HepG2 (cell line): ENCODE measurements around the gene PCBD1. TPM values are rescaled to one million over a fixed set of nuclear protein-coding genes. Genes with fewer than 3 reads are reported as not detected.

ENCODE experiments used
- ATAC-seq: fragments of 200-7000 bp; cut with Tn5 transposase; 3 replicates; pipeline ENCODE4 v1.9.1; 2020; ENCODE audit warnings: mild to moderate bottlenecking, moderate library complexity
- BruUV-seq: library from RNA; stranded (reverse); fragments of 400-500 nt; replicated peaks from 2 replicates; lab custom pipeline; 2021; lab: Mats Ljungman, UMichigan
- CTCF ChIA-PET: fragments of 300-600 bp; formaldehyde crosslinking; extraction: SDS; loops from one replicate; lab custom pipeline; 2021; ENCODE audit warnings: low total read pairs, inconsistent platforms, low intra/inter-chr PET ratio; lab: Yijun Ruan, JAX
- POLR2A ChIA-PET: fragments of 350-600 bp; sonication (Branson Sonifier 250); formaldehyde crosslinking; loops from one replicate; lab custom pipeline; 2020; ENCODE audit warnings: antibody characterized with exemption, inconsistent platforms; lab: Yijun Ruan, JAX
- DNase-seq: peaks from one replicate; pipeline ENCODE4 v3.0.0-alpha.2; 2015; ENCODE audit warnings: low spot score
- FAIRE-seq: peaks from 3 replicates; lab custom pipeline; 2011; peaks lifted over from hg19 to GRCh38; lab: Jason Lieb, UNC
- H2AFZ ChIP-seq: one replicate; pipeline ENCODE4 v1.6.1; 2011; ENCODE audit warnings: low read length, inconsistent platforms
- H3K27ac ChIP-seq: fragments of 300-600 bp; 3 replicates; pipeline ENCODE4 v1.8.0; 2011; ENCODE audit warnings: mixed run types, mild to moderate bottlenecking, mixed read lengths, low read length, inconsistent platforms; ENCODE audit not compliant: insufficient read depth; ENCODE audit errors: extremely low read length
- H3K27me3 ChIP-seq, 2 experiments: fragments of 200-600 bp in 1 of 2; 2 replicates in 1 of 2; 3 replicates in 1 of 2; pipeline versions ENCODE4 v1.6.0 to v1.8.0; 2011; ENCODE audit warnings: low read length in 2 of 2, mild to moderate bottlenecking in 2 of 2, moderate library complexity in 2 of 2, inconsistent platforms in 1 of 2; ENCODE audit not compliant: insufficient read depth in 2 of 2, control insufficient read depth in 1 of 2
- H3K36me3 ChIP-seq, 2 experiments: fragments of 200-600 bp in 1 of 2; replicated peaks in 1 of 2; 2 replicates in 1 of 2; 3 replicates in 1 of 2; pipeline versions ENCODE4 v1.5.1 to v1.8.0; 2011; ENCODE audit warnings: low read length in 2 of 2, inconsistent platforms in 1 of 2; ENCODE audit not compliant: insufficient read depth in 2 of 2, control insufficient read depth in 1 of 2
- H3K4me1 ChIP-seq: 2 replicates; pipeline ENCODE4 v1.5.1; 2012; ENCODE audit warnings: low read length, inconsistent platforms; ENCODE audit not compliant: insufficient read depth
- H3K4me2 ChIP-seq: 2 replicates; pipeline ENCODE4 v1.6.0; 2011; ENCODE audit warnings: low read depth, low read length, inconsistent platforms
- H3K4me3 ChIP-seq, 3 experiments: fragments of 200-600 bp in 1 of 3; sonication (generic), shearing (Covaris generic) in 1 of 3; replicated peaks in 1 of 3; 2 replicates each; pipeline ENCODE4 v1.5.1; 2011 to 2016; ENCODE audit warnings: low read length in 3 of 3, inconsistent platforms in 2 of 3, low read depth in 2 of 3, mild to moderate bottlenecking in 2 of 3, control low read depth in 1 of 3, mixed read lengths in 1 of 3; ENCODE audit not compliant: insufficient read depth in 1 of 3
- H3K79me2 ChIP-seq: one replicate; pipeline ENCODE4 v1.6.1; 2011; ENCODE audit warnings: low read length, inconsistent platforms; ENCODE audit not compliant: insufficient read depth
- H3K9ac ChIP-seq: 2 replicates; pipeline ENCODE4 v1.6.0; 2011; ENCODE audit warnings: mild to moderate bottlenecking, low read depth, low read length, inconsistent platforms; ENCODE audit not compliant: insufficient read depth
- H3K9me3 ChIP-seq: 2 replicates; pipeline ENCODE4 v1.5.1; 2012; ENCODE audit warnings: mild to moderate bottlenecking, low read length
- H4K20me1 ChIP-seq: 2 replicates; pipeline ENCODE4 v1.6.0; 2011; ENCODE audit warnings: inconsistent platforms, mild to moderate bottlenecking, low read length, moderate library complexity; ENCODE audit not compliant: insufficient read depth
- BRD4 ChIP-seq: sonication (generic); formaldehyde crosslinking; IDR thresholded peaks from 2 replicates; pipeline ENCODE4 v1.4.0; 2020; ENCODE audit warnings: missing genetic modification reagents
- HMGXB4 ChIP-seq, 2 experiments: sonication (generic) in 1 of 2; formaldehyde crosslinking in 1 of 2; IDR thresholded peaks; 2 replicates each; pipeline versions ENCODE4 v1.4.0 to v1.6.1; 2018 to 2020; ENCODE audit warnings: missing genetic modification reagents in 2 of 2, borderline replicate concordance in 1 of 2, low read depth in 1 of 2, mild to moderate bottlenecking in 1 of 2, missing biosample characterization in 1 of 2
- KLF16 ChIP-seq, 2 experiments: sonication (generic) in 1 of 2; formaldehyde crosslinking in 1 of 2; IDR thresholded peaks; 2 replicates each; pipeline versions ENCODE4 v1.6.1 to v1.8.0; 2016 to 2023; ENCODE audit warnings: missing genetic modification reagents in 2 of 2, missing compliant biosample characterization in 1 of 2
- MXD4 ChIP-seq: IDR thresholded peaks from 2 replicates; pipeline ENCODE4 v1.6.1; 2016; ENCODE audit warnings: mild to moderate bottlenecking, missing biosample characterization, missing genetic modification reagents
- MYC ChIP-seq: sonication (generic); formaldehyde crosslinking; IDR thresholded peaks from 2 replicates; pipeline ENCODE4 v1.9.0; 2021; ENCODE audit warnings: missing genetic modification reagents, borderline replicate concordance
- ZNF274 ChIP-seq: sonication (generic); formaldehyde crosslinking; IDR thresholded peaks from 2 replicates; pipeline ENCODE4 v1.5.1; 2020; ENCODE audit warnings: mild to moderate bottlenecking, missing genetic modification reagents
- ZNF547 ChIP-seq: sonication (generic); formaldehyde crosslinking; IDR thresholded peaks from 2 replicates; pipeline ENCODE4 v1.5.1; 2020; ENCODE audit warnings: mild to moderate bottlenecking, missing genetic modification reagents
- ZSCAN12 ChIP-seq: sonication (generic); formaldehyde crosslinking; IDR thresholded peaks from 2 replicates; pipeline ENCODE4 v1.9.0; 2021; ENCODE audit warnings: mild to moderate bottlenecking, missing genetic modification reagents
- WGBS: methylation state at CpG from one replicate; pipeline ENCODE4 v1.1.6; 2017; ENCODE audit warnings: low lambda C conversion rate; 5-methylcytosine and 5-hydroxymethylcytosine counted together
- in situ Hi-C: cut with HindIII; loops from 2 replicates; pipeline ENCODE4 v1.10.0; 2017; ENCODE audit warnings: low pct_unique_long_range_greater_than_20kb; ENCODE audit not compliant: extremely low pct_ligation_motif_present
- intact Hi-C: fragments of 100-400 bp; cut with micrococcal nuclease; formaldehyde crosslinking; loops from one replicate; pipeline ENCODE4 v1.10.0; 2022; ENCODE audit not compliant: unreplicated experiment
- polyA plus RNA-seq, 8 experiments: library from polyadenylated mRNA; depleted of rRNA in 3 of 8; stranded (reverse) in 7 of 8; unstranded in 1 of 8; fragments of >200 nt; fragmentation: Illumina TruSeq in 4 of 8; extraction: Trizol in 4 of 8; gene quantifications; 2 replicates each; pipeline versions ENCODE4 v1.2.1 to v1.2.3, GENCODE V29; 2011 to 2016; ENCODE audit warnings: low read depth in 4 of 8, missing spikeins in 1 of 8, mixed read lengths in 1 of 8; ENCODE audit not compliant: insufficient read depth in 1 of 8
- total RNA-seq, 5 experiments: library from RNA; depleted of rRNA; stranded (reverse); fragments of >200 nt; fragmentation: Illumina TruSeq; extraction: Trizol; gene quantifications; 2 replicates each; pipeline ENCODE4 v1.2.3, GENCODE V29; 2016; ENCODE audit warnings: low read depth in 1 of 5
- TF ChIP-seq, protein P1 (sequence below): sonication (generic); formaldehyde crosslinking; IDR thresholded peaks from 2 replicates; pipeline ENCODE4 v1.5.0; 2020; ENCODE audit warnings: missing genetic modification reagents, mild to moderate bottlenecking, borderline replicate concordance
- TF ChIP-seq, protein P2 (sequence below): sonication (generic); formaldehyde crosslinking; IDR thresholded peaks from 2 replicates; pipeline ENCODE4 v1.5.1; 2020; ENCODE audit warnings: mild to moderate bottlenecking, missing genetic modification reagents, moderate library complexity

Gene PCBD1
- total and polyA plus RNA-seq, 2 of the 13 experiments (the other 11 are each of a cell fraction or from before 2014, with no cell fraction given), result 95.3 to 168 TPM

DNA sequence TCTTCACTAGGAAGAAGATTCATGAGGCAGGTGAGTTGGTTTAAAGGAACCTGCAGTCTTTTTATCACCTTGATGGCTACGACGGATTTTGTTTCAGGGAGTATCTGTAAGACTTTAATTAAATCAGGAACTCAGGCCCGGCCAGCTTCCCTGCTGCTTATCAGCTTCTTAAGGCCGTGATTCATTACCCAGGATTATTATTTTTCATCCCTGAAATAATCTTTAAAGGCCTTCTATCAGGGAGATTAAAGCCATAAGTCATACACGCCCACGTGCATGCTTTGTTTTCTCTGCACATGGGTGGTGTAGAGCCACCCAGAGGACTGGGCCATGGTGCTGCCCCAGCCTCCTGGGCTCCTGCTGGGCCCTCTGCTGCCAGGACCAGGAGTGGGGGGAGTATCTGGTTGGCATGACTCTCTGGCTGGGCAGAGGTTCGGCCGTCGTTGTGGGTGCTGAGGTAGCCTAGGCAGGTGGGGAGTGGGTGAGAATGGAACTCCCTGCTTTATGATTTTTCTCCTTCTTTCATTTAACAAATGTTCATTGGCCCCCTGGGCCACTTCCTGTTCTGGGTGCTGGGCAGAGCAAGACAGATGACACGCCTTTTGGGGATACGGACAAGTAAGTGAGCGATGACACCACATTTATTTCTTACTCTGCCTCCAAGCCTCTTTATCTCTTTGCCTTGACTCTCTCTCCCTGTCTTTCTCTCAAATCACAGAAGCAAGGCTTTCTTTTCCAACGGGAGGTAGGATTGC, 39.0 kb upstream of the PCBD1 start (continued):
- no peak for TF ChIP-seq ZNF274 (CRISPR knock-in tag)
- TF ChIP-seq ZSCAN12, result no peak
- no peak for TF ChIP-seq ZNF547 (CRISPR knock-in tag)
- no peak for TF ChIP-seq BRD4 (CRISPR knock-in tag)

DNA sequence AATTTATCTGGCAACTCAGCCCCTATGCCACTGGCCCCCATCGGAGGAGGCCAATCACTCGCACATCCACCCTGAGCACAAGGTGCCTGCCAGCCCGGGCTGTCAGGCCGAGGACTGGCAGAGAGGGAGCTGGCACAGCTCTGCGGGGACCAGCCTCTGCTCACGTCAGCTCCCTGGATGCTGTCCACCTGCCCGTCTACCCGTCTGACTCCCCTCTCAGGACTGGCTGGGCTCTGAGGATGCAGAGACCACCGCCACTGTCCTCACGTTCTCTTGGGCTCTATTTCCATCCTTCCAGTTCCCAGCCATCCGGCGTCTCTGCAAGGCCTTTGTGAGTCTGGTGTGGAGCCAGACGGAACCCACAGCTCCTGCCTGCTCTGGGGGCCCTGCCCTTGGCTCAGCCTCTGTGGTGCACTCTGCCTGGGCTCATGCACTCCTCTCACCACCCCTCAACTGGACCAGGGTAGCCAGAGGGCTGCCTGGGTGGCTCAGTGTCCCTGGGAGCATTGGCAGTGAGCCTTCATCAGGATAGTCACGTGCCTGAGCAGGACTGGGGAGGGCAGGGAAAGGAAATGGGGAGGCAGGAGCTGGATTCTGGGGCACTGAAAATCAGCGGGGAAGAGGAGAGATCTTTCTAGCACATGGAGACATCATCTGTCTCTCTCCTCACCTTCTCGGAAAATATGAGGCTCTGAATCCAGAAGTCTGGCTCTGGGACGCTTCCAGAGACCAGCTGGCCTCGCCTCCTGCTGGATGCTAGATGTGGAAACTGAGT, 38.0 kb upstream of the PCBD1 start:
- Histone ChIP-seq H3K36me3 (no peaks in the 10 kb centered on the region), H4K20me1 (no peaks in the 10 kb centered on the region), H2AFZ (no peak overlapping the region), H3K4me3 (no peak overlapping the region), H3K9ac (no peak overlapping the region), H3K27me3 (peaks cover 12 to 62% of the 10 kb centered on the region in 2 experiments), H3K9me3 (no peaks in the 10 kb centered on the region), H3K27ac (no peak overlapping the region), H3K4me2 (no peak overlapping the region), H3K4me1 (no peaks in the 10 kb centered on the region), H3K79me2 (no peaks in the 10 kb centered on the region)
- ATAC-seq (no peak; the same call in 2 of the 3 replicates), FAIRE-seq (no peak), DNase-seq (no peak)
- in situ Hi-C loops, result no loop called here
- CTCF ChIA-PET, result interaction anchor here (1.3 to 1.8 kb wide), 3 partner anchors 283 to 358 kb away, joined by 5 to 10 read pairs (median 5); no protein-coding TSS in a partner anchor
- BruUV-seq, result no TSS peak
- POLR2A ChIA-PET, result no interaction called here
- 20% methylated on average over 13 of the region's 18 CpGs for WGBS
- intact Hi-C loops, result loop anchor here (10.0 kb wide), 1 partner anchor 288 kb away; the partner anchor contains the start of gene UNC5B
- TF ChIP-seq MXD4, result no peak
- no peak for TF ChIP-seq MYC
- no peak for TF ChIP-seq HMGXB4 (CRISPR knock-in tag; IDR thresholded peaks at IDR 0.05; ENCODE audit: borderline replicate concordance in 1 of 2, low read depth in 1 of 2)
- TF ChIP-seq, protein P1, sequence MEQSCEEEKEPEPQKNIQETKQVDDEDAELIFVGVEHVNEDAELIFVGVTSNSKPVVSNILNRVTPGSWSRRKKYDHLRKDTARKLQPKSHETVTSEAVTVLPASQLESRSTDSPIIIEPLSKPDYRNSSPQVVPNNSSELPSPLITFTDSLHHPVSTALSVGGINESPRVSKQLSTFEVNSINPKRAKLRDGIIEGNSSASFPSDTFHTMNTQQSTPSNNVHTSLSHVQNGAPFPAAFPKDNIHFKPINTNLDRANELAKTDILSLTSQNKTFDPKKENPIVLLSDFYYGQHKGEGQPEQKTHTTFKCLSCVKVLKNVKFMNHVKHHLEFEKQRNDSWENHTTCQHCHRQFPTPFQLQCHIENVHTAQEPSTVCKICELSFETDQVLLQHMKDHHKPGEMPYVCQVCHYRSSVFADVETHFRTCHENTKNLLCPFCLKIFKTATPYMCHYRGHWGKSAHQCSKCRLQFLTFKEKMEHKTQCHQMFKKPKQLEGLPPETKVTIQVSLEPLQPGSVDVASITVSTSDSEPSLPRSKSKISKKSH (CRISPR knock-in tag), result no peak
- TF ChIP-seq KLF16 (CRISPR knock-in tag; IDR thresholded peaks at IDR 0.05), result no peak
- TF ChIP-seq, protein P2, sequence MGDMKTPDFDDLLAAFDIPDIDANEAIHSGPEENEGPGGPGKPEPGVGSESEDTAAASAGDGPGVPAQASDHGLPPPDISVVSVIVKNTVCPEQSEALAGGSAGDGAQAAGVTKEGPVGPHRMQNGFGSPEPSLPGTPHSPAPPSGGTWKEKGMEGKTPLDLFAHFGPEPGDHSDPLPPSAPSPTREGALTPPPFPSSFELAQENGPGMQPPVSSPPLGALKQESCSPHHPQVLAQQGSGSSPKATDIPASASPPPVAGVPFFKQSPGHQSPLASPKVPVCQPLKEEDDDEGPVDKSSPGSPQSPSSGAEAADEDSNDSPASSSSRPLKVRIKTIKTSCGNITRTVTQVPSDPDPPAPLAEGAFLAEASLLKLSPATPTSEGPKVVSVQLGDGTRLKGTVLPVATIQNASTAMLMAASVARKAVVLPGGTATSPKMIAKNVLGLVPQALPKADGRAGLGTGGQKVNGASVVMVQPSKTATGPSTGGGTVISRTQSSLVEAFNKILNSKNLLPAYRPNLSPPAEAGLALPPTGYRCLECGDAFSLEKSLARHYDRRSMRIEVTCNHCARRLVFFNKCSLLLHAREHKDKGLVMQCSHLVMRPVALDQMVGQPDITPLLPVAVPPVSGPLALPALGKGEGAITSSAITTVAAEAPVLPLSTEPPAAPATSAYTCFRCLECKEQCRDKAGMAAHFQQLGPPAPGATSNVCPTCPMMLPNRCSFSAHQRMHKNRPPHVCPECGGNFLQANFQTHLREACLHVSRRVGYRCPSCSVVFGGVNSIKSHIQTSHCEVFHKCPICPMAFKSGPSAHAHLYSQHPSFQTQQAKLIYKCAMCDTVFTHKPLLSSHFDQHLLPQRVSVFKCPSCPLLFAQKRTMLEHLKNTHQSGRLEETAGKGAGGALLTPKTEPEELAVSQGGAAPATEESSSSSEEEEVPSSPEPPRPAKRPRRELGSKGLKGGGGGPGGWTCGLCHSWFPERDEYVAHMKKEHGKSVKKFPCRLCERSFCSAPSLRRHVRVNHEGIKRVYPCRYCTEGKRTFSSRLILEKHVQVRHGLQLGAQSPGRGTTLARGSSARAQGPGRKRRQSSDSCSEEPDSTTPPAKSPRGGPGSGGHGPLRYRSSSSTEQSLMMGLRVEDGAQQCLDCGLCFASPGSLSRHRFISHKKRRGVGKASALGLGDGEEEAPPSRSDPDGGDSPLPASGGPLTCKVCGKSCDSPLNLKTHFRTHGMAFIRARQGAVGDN (CRISPR knock-in tag), result 0 out of 2 replicates have a peak, but pooled peaks have one; percentile 3
